Liver (tissue), 9 donors: ENCODE results near the gene DDX52. TPM values are rescaled to one million over a fixed set of nuclear protein-coding genes. Genes with fewer than 3 reads are reported as not detected.

Experiments
- DNase-seq: peaks from one replicate; pipeline ENCODE4 v3.0.0-alpha.2; 2017; ENCODE audit warnings: low spot score
- H3K27ac ChIP-seq, 2 donors: one replicate each; pipeline ENCODE4 v1.7.0; 2013; ENCODE audit warnings: inconsistent platforms in 2 of 2, low read length in 2 of 2, control low read depth in 1 of 2, low read depth in 1 of 2, mild to moderate bottlenecking in 1 of 2
- H3K27me3 ChIP-seq, 4 donors: one replicate each; pipeline versions ENCODE4 v1.6.1 to v1.7.0; 2013; ENCODE audit warnings: low read length in 3 of 4, inconsistent platforms in 1 of 4, mild to moderate bottlenecking in 1 of 4, moderate library complexity in 1 of 4; ENCODE audit not compliant: control insufficient read depth in 4 of 4, insufficient read depth in 4 of 4
- H3K36me3 ChIP-seq, 4 donors: one replicate each; pipeline versions ENCODE4 v1.6.1 to v1.7.0; 2013; ENCODE audit warnings: low read length in 3 of 4, mild to moderate bottlenecking in 3 of 4, low read depth in 1 of 4, moderate library complexity in 1 of 4; ENCODE audit not compliant: control insufficient read depth in 4 of 4, insufficient read depth in 3 of 4
- H3K4me1 ChIP-seq, 4 donors: one replicate each; pipeline versions ENCODE4 v1.6.1 to v1.7.0; 2013; ENCODE audit warnings: low read length in 3 of 4, mild to moderate bottlenecking in 3 of 4, moderate library complexity in 1 of 4; ENCODE audit not compliant: control insufficient read depth in 4 of 4, insufficient read depth in 4 of 4
- H3K4me3 ChIP-seq, 3 donors: one replicate each; pipeline versions ENCODE4 v1.6.1 to v1.7.0; 2013; ENCODE audit warnings: low read length in 3 of 3, control low read depth in 1 of 3, low read depth in 1 of 3, mild to moderate bottlenecking in 1 of 3
- H3K9ac ChIP-seq, 2 donors: one replicate each; pipeline ENCODE4 v1.7.0; 2013; ENCODE audit warnings: low read length in 2 of 2, mild to moderate bottlenecking in 2 of 2, moderate library complexity in 2 of 2, control low read depth in 1 of 2, low read depth in 1 of 2
- H3K9me3 ChIP-seq, 4 donors: one replicate each; pipeline versions ENCODE4 v1.6.1 to v1.7.0; 2013; ENCODE audit warnings: low read length in 3 of 4; ENCODE audit not compliant: control insufficient read depth in 4 of 4
- EGR1 ChIP-seq, 2 donors: IDR thresholded peaks; 2 replicates each; pipeline ENCODE4 v1.6.1; 2016 to 2018; ENCODE audit warnings: antibody characterized with exemption in 2 of 2, low read depth in 2 of 2
- FOXA2 ChIP-seq: IDR thresholded peaks from 2 replicates; pipeline ENCODE4 v1.6.1; 2016; ENCODE audit warnings: antibody characterized with exemption
- GABPA ChIP-seq, 2 donors: IDR thresholded peaks in 1 of 2; conservative IDR thresholded peaks in 1 of 2; 2 replicates each; pipeline ENCODE4 v1.6.1; 2016; ENCODE audit warnings: antibody characterized with exemption in 2 of 2, mild to moderate bottlenecking in 1 of 2, moderate library complexity in 1 of 2
- HNF4A ChIP-seq, 2 donors: conservative IDR thresholded peaks; 2 replicates each; pipeline ENCODE4 v1.6.1; 2016; ENCODE audit warnings: antibody characterized with exemption in 2 of 2, mild to moderate bottlenecking in 2 of 2
- HNF4G ChIP-seq: IDR thresholded peaks from 2 replicates; pipeline ENCODE4 v1.6.1; 2016; ENCODE audit warnings: antibody characterized with exemption
- JUND ChIP-seq, 2 donors: IDR thresholded peaks; 2 replicates each; pipeline ENCODE4 v1.6.1; 2016; ENCODE audit warnings: antibody characterized with exemption in 2 of 2
- MAX ChIP-seq: IDR thresholded peaks from 2 replicates; pipeline ENCODE4 v1.6.1; 2016; ENCODE audit warnings: antibody characterized with exemption
- NR2F2 ChIP-seq: IDR thresholded peaks from 2 replicates; pipeline ENCODE4 v1.6.1; 2016; ENCODE audit warnings: antibody characterized with exemption
- RXRA ChIP-seq, 2 donors: IDR thresholded peaks; 2 replicates each; pipeline ENCODE4 v1.6.1; 2017 to 2018; ENCODE audit warnings: antibody characterized with exemption in 2 of 2, mild to moderate bottlenecking in 1 of 2
- SP1 ChIP-seq: IDR thresholded peaks from 2 replicates; pipeline ENCODE4 v1.6.1; 2018; ENCODE audit warnings: antibody characterized with exemption, mild to moderate bottlenecking
- TAF1 ChIP-seq: conservative IDR thresholded peaks from 2 replicates; pipeline ENCODE4 v1.6.1; 2016; ENCODE audit warnings: antibody characterized with exemption, mild to moderate bottlenecking
- YY1 ChIP-seq: IDR thresholded peaks from 2 replicates; pipeline ENCODE4 v1.6.1; 2016; ENCODE audit warnings: antibody characterized with exemption, mild to moderate bottlenecking
- WGBS: extraction: QIAGEN DNeasy Blood & Tissue Kit; methylation state at CpG from one replicate; pipeline ENCODE4 v1.1.7; 2013; 5-methylcytosine and 5-hydroxymethylcytosine counted together
- polyA plus RNA-seq, 2 donors: library from polyadenylated mRNA; stranded (reverse) in 1 of 2; unstranded in 1 of 2; fragments of 200-250 nt in 1 of 2; fragments of >200 nt in 1 of 2; fragmentation: Nextera tagmentation in 1 of 2; extraction: Ambion mirVana in 1 of 2; gene quantifications; one replicate each; pipeline versions ENCODE4 v1.2.1 to v1.2.3, GENCODE V29; 2013 to 2015
- total RNA-seq, 2 donors: library from RNA; depleted of rRNA; stranded (reverse); fragments of >200 nt; gene quantifications; one replicate each; pipeline ENCODE4 v1.2.3, GENCODE V29; 2014
- TF ChIP-seq, protein P1 (sequence below): IDR thresholded peaks from 2 replicates; pipeline ENCODE4 v1.6.1; 2016; ENCODE audit warnings: antibody characterized with exemption, mild to moderate bottlenecking
- TF ChIP-seq, protein P2 (sequence below): IDR thresholded peaks from 2 replicates; pipeline ENCODE4 v1.6.1; 2016; ENCODE audit warnings: antibody characterized with exemption
- TF ChIP-seq, protein P3 (sequence below): IDR thresholded peaks from 2 replicates; pipeline ENCODE4 v1.6.1; 2016; ENCODE audit warnings: antibody characterized with exemption
- TF ChIP-seq, protein P4 (sequence below): fragments of 150-350 bp; IDR thresholded peaks from 2 replicates; pipeline ENCODE4 v1.5.1; 2017; ENCODE audit warnings: improper control_type of control experiment, low read depth, low read length; ENCODE audit not compliant: missing input control
- donor health status: healthy.
- donor health status: healthy.
- donor health status: healthy.
- donor health status: healthy.
- donor health status: healthy.

Gene DDX52
- total and polyA plus RNA-seq, 4 donors: 4.6 to 14.1 (median 11.6) TPM

- Histone ChIP-seq H3K27me3 (no peaks in the 10 kb centered on the region), H3K4me1 (peaks cover 0 to 12% (median 2%) of the 10 kb centered on the region in 4 donors), H3K9ac (no peak overlapping the region), H3K9me3 (no peaks in the 10 kb centered on the region), H3K36me3 (no peaks in the 10 kb centered on the region), H3K4me3 (no peak overlapping the region), H3K27ac (no peak overlapping the region)
- DNase-seq: no peak
- TF ChIP-seq EGR1 (IDR thresholded peaks at IDR 0.05; ENCODE audit: low read depth in 2 of 2) (no peak), YY1 (no peak), HNF4A (conservative IDR thresholded peaks at IDR 0.05) (no peak), FOXA2 (no peak), NR2F2 (no peak), JUND (IDR thresholded peaks at IDR 0.05) (no peak), TAF1 (no peak), SP1 (no peak), HNF4G (no peak), MAX (no peak), RXRA (IDR thresholded peaks at IDR 0.05) (no peak), GABPA (IDR thresholded peaks at IDR 0.05 in 1 of 2, conservative IDR thresholded peaks at IDR 0.05 in 1 of 2) (no peak)
- TF ChIP-seq, protein P1, sequence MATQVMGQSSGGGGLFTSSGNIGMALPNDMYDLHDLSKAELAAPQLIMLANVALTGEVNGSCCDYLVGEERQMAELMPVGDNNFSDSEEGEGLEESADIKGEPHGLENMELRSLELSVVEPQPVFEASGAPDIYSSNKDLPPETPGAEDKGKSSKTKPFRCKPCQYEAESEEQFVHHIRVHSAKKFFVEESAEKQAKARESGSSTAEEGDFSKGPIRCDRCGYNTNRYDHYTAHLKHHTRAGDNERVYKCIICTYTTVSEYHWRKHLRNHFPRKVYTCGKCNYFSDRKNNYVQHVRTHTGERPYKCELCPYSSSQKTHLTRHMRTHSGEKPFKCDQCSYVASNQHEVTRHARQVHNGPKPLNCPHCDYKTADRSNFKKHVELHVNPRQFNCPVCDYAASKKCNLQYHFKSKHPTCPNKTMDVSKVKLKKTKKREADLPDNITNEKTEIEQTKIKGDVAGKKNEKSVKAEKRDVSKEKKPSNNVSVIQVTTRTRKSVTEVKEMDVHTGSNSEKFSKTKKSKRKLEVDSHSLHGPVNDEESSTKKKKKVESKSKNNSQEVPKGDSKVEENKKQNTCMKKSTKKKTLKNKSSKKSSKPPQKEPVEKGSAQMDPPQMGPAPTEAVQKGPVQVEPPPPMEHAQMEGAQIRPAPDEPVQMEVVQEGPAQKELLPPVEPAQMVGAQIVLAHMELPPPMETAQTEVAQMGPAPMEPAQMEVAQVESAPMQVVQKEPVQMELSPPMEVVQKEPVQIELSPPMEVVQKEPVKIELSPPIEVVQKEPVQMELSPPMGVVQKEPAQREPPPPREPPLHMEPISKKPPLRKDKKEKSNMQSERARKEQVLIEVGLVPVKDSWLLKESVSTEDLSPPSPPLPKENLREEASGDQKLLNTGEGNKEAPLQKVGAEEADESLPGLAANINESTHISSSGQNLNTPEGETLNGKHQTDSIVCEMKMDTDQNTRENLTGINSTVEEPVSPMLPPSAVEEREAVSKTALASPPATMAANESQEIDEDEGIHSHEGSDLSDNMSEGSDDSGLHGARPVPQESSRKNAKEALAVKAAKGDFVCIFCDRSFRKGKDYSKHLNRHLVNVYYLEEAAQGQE: no peak
- TF ChIP-seq, protein P2, sequence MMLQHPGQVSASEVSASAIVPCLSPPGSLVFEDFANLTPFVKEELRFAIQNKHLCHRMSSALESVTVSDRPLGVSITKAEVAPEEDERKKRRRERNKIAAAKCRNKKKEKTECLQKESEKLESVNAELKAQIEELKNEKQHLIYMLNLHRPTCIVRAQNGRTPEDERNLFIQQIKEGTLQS: no peak
- TF ChIP-seq, protein P3, sequence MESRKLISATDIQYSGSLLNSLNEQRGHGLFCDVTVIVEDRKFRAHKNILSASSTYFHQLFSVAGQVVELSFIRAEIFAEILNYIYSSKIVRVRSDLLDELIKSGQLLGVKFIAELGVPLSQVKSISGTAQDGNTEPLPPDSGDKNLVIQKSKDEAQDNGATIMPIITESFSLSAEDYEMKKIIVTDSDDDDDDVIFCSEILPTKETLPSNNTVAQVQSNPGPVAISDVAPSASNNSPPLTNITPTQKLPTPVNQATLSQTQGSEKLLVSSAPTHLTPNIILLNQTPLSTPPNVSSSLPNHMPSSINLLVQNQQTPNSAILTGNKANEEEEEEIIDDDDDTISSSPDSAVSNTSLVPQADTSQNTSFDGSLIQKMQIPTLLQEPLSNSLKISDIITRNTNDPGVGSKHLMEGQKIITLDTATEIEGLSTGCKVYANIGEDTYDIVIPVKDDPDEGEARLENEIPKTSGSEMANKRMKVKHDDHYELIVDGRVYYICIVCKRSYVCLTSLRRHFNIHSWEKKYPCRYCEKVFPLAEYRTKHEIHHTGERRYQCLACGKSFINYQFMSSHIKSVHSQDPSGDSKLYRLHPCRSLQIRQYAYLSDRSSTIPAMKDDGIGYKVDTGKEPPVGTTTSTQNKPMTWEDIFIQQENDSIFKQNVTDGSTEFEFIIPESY: no peak
- TF ChIP-seq, protein P4, sequence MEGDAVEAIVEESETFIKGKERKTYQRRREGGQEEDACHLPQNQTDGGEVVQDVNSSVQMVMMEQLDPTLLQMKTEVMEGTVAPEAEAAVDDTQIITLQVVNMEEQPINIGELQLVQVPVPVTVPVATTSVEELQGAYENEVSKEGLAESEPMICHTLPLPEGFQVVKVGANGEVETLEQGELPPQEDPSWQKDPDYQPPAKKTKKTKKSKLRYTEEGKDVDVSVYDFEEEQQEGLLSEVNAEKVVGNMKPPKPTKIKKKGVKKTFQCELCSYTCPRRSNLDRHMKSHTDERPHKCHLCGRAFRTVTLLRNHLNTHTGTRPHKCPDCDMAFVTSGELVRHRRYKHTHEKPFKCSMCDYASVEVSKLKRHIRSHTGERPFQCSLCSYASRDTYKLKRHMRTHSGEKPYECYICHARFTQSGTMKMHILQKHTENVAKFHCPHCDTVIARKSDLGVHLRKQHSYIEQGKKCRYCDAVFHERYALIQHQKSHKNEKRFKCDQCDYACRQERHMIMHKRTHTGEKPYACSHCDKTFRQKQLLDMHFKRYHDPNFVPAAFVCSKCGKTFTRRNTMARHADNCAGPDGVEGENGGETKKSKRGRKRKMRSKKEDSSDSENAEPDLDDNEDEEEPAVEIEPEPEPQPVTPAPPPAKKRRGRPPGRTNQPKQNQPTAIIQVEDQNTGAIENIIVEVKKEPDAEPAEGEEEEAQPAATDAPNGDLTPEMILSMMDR: no peak
- 91% methylated on average over 9 of the region's 9 CpGs for WGBS
These were observed 28.0 kb upstream of the DDX52 start for GRCh38 chr17:37671028-37671823.
